Stimulated activated naive CD4-positive, alpha-beta T cell treated with Interleukin-2 at 50 U/mL for 16 hours (primary cell): ENCODE measurements around the gene MALL.
"Not testable (repeated sequence)": the region's sequence is repeated elsewhere in the genome, so short reads cannot be mapped to it uniquely, and the experiment has no call there.

Experiments used
- DNase-seq: peaks from one replicate; lab custom pipeline; 2025; lab: John Stamatoyannopoulos, UW

Gene MALL

DNA sequence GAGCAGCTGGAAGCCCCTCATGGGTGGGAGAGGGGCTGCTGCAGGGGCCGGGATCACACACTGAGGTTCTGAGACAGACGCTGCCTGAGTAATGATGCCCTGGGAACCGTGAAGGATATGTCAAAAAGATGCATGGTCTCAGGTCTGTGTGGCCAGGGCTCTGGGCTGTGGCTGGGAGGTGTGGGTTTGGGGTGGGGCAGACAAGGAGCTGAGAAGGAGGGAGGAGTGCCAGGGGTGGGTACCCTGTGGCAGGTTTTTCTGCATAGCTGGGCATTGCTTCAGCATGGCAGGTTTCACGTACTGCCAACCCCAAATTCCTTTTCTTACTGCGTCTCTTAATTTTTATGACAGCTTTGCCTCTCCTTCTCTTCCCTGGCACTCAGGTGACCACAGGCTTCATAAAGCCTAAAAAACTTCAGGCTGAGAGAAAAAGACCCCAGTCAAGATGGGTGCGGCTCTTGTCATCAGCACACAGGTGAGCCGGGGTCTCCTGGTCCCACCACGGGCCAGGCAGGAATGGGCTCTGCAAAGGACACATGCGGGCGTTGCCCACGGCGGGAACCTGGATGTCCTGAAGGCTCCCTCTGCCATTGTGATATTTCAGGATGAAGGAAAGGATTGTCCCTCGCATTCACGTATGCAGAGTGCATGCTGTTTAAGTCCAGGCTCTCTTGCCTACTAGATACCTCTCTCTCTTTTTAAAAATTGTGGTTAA is 18.0 kb downstream of the MALL start:
- DNase-seq, result no peak

DNA sequence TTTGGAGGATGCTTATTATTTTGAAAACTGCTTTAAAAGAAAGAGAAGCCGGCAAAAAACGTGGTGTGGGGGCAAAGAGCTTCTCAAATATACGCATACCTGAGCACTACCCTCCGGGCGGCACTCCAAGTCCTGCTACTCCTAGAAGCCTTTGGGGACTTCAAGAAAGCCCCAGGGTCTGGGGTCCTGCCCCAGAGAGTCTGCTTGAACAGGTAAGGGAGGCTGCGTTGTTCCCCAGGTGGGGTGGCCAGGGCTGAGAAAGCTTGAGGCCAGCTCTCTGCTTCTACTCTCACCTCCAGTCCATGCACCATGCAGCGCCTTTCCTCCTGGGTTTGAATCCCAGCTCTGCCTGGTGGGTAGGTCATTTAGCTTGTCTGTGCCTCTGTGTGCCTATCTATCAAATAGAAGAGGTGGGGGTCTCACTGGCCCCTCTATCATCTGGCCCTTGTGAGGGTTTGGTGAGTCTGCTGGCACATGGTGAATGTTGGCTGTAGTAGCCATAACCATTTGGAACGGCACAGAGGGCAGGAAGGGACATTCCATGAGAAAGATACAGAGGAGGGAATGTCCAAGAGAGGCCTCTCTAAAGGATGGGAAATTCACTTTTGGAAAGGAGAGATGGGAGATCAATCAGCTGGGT is 19.5 kb downstream of the MALL start:
- DNase-seq, result no peak

DNA sequence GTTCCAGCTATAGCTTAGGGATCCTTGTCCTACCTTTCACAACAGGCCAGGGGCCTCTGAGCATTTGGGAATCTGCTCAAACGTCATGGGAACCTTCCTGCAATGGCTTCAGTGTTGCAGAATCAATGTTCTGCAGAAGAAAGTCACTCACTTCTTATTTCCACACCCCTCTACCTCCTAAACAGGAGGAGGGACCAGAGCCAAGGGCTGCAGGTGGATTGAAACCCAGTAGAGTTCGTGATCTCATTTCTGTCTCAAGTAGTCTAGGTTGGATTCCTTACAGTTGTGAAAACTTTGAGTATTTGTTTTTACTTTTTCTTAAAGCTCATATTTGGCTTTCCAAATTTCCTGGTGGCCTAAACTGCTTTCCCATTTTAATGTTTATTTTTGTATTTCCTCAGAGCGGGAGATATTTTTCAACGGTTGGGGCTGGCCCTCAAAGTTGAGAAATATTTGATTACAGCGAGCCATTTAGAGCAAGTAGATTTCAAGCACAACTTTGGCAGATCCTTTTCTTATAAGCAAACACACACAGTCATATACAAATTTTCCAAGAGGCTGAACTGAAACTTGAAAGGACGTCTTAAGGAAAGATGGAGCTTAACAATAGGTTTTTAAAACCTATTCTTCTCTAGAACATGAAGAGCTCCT is 20.6 kb downstream of the MALL start:
- not testable (repeated sequence) for DNase-seq

DNA sequence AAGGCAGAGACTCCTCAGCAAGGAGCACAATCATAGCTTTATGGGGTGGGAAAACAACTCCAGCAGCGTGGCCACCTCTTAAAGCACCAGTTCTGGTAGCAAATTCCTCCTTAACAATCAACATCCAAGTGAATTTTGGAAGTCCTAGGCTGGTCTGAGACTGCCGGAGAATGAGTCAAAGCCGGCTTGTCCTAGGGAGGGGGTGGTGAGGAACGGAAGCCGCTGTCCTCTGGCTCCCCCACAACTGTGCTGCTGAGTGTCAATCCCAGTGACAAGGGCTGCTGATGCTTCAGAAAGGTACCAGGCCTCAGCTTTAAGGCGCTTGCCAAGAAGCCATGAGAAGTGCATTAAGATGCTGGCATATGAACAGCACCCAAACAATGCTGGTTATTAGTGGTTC is 21.7 kb downstream of the MALL start:
- not testable (repeated sequence) for DNase-seq

DNA sequence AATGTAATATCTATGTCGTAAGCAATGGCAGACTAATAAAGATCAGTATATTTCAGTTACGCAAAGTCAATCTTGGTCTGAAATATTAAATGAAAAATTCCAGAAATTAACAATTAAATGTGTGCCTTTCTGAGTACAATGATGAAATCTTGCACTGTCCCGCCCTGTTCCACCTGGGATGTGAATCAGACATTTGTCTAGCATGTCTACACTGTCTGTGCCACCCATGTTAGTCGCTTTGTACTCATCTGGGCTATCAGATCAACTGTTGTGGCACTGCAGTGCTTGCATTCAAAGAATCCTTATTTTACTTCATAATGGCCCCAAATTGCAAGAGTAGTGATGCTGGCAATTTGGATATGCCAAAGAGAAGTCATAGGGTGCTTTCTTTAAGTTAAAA is 25.5 kb downstream of the MALL start:
- DNase-seq, result not testable (repeated sequence)

DNA sequence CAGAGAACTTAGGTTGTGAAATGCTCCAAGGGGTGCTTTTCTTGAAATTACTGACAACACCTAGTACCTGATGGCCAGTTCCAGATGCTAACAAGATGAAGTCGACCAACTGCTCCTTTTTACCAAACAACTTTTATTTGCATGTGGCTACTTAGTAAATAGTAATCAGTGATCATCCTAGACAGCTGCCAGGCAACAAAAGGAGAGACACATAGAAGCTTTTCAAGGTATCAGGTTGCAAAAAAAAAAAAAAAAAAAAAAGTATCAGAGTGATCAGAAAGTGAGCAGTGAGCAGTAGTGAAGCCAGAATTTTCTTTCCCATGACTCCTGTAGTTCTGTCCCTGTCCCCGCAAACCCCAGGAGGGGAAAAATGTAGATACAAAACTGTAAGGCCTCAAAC is 31.9 kb downstream of the MALL start:
- not testable (repeated sequence) for DNase-seq

DNA sequence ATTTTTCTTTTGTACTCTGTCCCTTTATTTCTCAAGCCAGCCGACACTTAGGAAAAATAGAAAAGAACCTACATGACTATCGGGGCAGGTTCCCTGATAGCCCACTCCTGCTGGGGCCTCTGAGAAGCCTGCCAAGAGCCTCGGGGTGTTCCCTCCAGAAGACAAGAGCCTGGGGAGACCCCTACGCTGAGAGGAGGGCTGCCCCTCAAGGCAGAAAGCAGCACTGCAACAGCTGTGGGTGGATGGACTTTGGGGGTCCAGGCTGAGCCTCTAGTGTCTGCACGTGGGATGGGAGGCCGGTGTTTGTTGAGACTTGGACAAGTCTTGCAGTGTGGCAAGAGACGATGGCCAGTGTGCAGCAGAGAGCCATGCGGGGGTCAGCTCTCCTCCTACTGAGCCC is 32.5 kb downstream of the MALL start:
- DNase-seq, result not testable (repeated sequence)

DNA sequence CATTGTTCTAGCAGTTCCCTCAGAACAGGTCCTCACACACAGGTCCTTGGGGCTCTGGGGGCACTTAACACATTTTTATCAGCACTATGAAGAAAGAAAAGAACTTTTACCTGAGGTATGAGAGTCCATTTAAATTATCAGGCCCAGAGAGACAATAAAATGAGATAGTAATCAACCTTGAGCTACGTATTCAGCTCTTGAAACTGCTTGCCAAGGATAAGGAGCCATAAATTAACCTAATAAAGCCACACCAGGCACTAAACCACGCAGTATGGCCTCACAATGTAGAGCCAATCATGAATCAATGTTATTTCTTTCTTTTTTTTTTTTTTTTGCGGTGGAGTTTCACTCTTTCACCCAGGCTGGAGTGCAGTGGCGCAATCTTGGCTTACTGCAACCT is 37.5 kb downstream of the MALL start:
- DNase-seq, result not testable (repeated sequence)

DNA sequence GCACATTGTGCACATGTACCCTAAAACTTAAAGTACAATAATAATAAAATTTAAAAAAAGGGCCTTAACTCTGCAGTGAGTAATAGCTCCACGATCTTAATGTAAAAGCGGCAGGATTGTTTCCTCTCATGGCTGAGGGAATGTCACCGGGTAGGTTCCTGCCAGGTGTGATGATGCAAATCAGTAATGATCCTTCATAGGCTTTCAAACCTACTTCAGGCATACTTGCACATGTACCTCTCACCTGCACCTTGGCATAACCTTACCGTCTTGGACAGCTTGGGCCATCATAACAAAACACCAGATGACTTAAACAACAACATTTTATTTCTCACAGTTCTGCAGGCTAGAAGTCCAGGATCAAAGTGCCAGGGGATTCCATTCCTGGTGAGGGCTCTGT is 39.7 kb downstream of the MALL start:
- DNase-seq, result not testable (repeated sequence)

DNA sequence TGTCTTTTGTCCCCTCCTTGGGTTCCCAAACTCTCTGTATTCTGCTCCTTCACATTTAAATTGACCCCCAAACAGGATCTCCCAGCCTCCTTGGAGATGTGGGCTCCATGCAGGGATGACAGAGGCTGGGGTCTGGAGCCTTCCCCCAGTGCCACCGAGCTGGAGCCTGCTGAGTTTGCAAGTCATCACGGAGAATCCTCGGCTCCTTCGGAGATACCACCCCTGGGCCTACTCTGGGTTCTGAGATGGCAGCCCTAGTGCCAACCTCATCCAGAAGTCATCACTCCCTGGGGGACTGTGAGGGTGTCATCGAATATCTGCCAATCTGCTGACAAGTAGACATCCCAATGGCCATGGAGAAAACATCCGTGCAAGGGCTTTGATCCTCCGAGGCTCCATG is 45.8 kb downstream of the MALL start:
- DNase-seq, result not testable (repeated sequence)

DNA sequence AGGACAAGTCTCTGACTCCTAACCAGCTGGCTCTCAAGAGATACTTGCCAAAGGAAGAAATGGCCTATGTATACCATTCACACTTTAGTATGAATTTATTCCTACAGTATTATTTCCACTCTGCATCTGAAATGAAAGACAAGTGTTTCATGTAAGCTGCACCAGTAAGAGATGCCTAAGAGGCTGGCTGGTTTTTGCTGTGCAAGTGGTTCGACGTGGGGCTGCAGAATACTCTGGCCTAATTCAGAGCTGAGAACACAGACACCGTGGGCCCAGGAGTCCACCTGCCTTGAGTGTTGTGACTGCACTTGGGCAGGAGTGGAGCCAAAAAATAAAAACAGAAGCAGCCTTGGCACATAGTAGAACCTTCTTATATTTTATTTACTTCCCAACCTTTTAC is 47.5 kb downstream of the MALL start:
- not testable (repeated sequence) for DNase-seq

DNA sequence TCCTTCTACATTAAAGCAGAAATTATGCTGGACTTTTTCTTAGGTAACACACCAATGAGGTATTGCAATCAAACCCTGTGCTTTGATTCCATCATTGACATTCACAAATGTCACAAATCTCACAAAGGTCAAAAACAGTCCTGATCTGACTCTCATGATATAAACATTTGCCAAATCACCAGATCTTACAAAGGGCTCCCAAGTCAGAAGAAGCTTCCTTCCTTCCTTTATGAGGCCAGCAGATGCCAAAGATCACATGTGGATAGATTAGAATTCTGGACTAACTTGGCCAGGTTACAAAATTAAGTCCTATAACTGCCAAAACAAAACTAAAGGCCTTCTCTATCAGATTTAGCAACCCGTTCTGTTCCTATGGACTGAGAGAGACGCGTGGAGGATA is 53.3 kb downstream of the MALL start:
- not testable (repeated sequence) for DNase-seq

DNA sequence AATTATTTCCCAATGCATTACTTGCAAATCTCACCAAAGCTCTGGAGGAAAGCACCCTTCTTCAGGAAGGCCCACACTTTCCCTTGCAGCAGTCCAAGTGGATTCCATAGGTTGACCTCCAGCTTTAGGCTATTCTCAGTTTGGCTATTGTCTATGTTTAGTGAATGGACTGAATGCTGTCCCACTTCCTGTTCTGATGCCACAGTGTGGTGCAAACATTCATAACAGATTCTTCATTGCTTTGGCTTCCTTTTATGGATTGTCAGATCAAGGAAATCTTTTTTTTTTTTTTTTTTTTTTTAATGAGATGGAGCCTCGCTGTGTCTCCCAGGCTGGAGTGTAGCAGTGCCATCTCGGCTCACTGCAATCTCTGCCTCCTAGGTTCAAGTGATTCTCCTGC is 55.1 kb downstream of the MALL start:
- DNase-seq, result not testable (repeated sequence)

DNA sequence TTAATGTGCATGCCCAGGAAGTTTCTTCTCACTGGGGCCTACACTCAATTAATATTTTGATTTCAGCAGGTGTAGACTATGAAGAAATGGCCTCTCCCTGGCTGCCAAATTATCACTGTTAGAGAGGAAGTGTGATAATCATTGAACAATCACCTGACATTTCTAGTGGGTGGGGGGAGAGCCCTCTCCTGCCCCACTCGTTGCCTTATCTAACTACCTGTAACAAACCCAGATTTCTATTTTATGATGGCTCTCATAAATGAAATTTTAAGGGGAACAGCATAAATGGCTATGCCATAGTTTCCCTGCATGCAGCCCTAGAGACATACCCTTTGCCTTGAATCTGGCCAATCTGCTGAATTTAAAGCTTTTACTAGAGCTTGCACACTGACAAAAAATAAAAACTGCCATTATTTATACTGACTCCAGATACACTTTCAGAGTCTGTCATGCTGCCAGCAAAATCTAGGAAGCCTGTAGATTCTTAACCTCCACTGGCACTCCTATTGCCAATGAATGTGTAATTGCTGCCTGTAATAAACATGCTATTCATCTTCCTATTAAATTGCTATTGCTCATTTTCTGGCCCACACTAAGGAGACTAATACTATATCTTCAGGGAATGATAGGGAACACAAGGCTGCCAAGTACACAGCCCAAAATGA is 55.8 kb downstream of the MALL start:
- DNase-seq, result not testable (repeated sequence)

DNA sequence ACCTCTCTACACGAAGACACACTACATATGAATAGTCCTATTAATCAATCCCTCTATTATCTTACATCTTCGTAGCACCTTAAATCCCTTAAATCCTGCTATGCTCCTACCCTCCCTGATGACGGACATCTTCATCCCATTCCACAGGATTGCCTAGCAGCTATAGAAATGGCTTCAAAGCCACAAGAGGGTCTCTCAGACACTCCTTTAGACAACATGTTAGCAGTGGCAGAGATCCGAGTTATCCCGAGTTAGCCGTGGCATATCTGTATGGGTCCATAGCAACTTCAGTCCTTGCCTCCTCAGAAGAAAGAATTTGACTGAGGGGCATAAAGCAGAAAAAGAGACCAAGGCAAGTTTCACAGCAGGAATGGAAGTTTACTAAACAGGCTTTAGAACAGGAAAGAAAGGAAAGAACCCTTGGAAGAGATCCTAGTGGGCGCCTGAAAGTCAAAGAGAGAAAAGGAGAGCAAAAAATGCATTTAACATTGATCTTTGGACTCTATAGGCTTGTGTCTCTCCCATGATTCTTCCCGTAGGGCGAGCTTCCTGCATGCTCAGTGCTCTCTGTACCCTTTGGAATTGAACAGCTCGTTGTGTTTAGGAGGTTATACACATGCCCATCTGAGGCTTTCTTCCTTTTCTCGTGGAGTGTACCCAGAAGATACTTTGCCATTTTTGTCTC is 56.5 kb downstream of the MALL start:
- DNase-seq, result not testable (repeated sequence)

DNA sequence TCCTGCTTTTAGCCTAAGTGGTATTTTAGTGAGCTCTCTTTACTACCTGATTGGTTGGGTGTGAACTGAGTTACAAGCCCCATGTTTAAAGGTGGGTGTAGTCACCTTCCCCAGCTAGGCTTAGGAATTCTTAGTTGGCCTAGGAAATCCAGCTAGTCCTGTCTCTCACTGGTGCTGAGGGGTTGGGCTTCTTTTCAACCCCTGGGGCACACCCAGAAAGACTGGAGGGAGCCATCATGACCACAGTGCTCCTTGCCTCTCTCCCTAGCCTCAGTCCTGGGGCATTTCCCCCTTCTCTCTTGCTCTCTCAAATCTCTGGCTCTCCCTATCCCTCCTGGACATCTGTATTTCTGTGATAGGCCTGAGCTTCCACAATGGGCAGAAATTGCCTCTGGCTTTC is 57.6 kb downstream of the MALL start:
- DNase-seq, result not testable (repeated sequence)

DNA sequence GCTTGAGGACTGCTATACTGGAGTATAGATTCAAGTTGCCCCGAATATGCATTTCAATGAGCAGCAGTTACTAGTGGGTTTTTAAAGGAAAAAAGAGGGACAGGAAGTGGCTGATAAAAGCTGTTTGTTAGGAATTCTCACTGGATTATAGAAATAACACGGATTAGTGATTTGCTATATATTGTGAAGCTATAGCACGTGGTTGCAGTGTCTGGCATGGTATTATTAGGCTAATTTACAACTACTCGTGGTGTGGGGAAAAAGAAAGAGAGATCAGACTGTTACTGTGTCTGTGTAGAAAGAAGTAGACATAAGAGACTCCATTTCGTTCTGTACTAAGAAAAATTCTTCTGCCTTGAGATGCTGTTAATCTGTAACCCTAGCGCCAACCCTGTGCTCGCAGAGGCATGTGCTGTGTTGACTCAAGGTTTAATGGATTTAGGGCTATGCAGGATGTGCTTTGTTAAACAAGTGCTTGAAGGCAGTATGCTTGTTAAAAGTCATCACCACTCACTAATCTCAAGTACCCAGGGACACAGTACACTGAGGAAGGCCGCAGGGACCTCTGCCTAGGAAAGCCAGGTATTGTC is 59.7 kb downstream of the MALL start:
- not testable (repeated sequence) for DNase-seq

DNA sequence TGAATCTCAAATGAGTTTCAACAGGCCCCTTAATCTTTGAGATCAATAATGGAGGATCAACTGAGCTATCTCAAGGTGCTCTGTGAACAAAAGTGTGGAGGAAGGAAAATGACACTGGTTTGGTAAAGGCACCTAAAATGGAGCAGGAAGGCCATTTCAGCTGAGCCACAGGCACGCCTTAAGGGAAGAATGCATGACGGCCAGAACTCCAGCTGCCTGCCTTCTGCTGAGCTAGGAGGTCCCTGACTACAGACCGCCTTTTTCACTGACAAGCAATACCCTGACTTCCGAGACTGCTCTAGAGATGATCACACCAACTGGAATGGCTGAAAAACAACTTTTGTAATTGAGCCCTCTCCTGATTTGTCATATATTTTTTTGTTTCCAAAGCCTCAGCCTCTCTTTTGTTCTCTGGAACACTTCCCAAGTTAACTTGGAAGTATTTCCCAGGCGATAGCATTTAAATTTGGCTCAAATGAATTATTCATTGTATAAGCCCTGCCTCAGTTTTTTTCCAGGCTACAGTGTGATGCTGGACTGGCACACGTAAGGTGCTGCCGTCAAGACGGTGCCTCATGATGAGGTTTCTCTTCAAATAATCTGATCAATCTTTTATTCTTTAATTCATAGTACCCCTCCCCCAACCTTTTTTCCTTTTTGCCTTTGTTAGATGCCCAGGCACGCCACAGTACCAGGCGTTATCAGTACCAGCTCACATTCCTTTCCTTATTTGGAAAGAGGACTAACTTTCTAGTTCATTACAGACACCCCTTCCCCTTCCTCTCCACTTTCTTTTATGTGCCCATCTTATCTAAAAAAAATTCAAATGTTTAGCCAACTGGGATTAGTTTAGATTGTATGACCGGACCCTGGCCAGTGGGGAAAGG is 60.9 kb downstream of the MALL start:
- not testable (repeated sequence) for DNase-seq

DNA sequence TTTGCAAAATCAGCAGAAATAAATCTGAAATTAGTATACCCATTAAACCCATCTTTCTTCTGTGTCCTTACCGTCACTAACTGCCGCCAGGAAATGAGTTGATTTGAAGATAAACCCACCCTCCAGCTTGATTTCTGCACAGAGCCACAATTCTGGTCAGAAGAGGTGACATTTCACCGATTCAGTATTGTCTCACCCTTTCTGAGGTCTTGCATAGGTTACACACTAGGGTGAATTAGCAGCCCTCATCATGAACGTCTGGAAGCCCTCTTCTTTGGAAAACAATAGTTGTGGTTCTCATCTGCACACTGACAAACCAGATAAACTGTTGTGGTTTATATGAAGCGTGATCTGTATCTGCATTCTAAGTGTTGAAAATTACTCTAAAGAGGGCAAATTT is 61.9 kb downstream of the MALL start:
- DNase-seq, result not testable (repeated sequence)

DNA sequence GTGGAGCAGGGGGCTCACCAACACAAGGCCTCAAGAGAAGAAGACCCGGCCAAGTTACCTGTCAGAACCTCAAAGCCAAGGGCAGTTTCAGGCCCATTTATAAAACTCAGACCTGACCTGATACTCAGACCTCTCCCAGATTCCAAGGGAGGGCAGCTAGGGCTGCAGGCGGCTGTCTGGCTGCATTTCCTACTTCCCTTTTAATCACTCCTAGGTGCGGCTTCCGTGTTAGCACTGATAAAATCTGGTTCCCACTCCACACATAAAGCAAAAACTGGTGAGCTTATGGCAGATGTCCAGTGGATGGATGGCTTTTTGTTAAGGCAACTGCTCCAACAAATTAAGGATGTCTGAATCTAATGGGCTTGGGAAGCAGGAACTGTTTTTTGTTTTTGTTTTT is 63.5 kb downstream of the MALL start:
- not testable (repeated sequence) for DNase-seq

DNA sequence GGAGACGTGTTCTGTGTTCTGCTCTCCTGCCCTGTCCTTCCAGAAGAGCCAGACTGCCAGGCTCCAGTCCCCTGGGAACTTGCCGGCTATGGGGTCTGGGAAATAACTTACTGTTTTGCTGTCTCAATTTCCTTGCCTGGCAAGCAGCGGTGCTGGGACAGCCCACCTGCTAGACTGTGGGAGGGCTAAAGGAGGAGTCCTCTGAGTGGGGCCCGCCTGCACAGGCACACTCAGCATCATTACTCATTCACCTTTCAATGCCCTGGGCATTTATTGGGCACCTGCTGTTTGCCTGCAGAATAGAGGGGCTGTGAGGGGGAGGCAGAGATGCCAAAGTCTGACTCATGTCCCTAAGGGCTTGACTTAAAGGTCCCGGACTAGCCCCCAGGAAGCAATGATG is 65.4 kb downstream of the MALL start:
- not testable (repeated sequence) for DNase-seq
